Activated naive CD4-positive, alpha-beta T cell treated with anti-CD3 and anti-CD28 coated beads for 36 hours (primary cell): ENCODE data around the gene FANCL. TPM values are rescaled to one million over a fixed set of nuclear protein-coding genes. Genes with fewer than 3 reads are reported as not detected.
"Not testable (repeated sequence)": the region's sequence is repeated elsewhere in the genome, so short reads cannot be mapped to it uniquely, and the experiment has no call there.

Experiments used
- CTCF ChIA-PET: fragments of 350-600 bp; sonication (Branson Sonifier 250); formaldehyde crosslinking; loops from one replicate; lab custom pipeline; 2021; ENCODE audit warnings: antibody characterized with exemption; lab: Charles Lee
- DNase-seq: peaks from one replicate; pipeline ENCODE4 v3.0.0-alpha.2; 2020
- H3K27ac Mint-ChIP-seq: one replicate; pipeline ENCODE4 v1.8.0; 2021; ENCODE audit warnings: mild to moderate bottlenecking, mixed read lengths
- H3K27me3 Mint-ChIP-seq: one replicate; pipeline ENCODE4 v1.8.0; 2021; ENCODE audit warnings: low read depth, mixed read lengths
- H3K36me3 Mint-ChIP-seq: one replicate; pipeline ENCODE4 v1.8.0; 2021; ENCODE audit warnings: low read depth, mixed read lengths
- H3K4me1 Mint-ChIP-seq: one replicate; pipeline ENCODE4 v1.8.0; 2021; ENCODE audit warnings: low read depth, mixed read lengths
- H3K4me3 Mint-ChIP-seq: one replicate; pipeline ENCODE4 v1.8.0; 2021; ENCODE audit warnings: mild to moderate bottlenecking, moderate library complexity, mixed read lengths
- H3K9me3 Mint-ChIP-seq: one replicate; pipeline ENCODE4 v1.8.0; 2021; ENCODE audit warnings: mixed read lengths
- intact Hi-C: fragments of 100-400 bp; cut with micrococcal nuclease; formaldehyde crosslinking; loops from one replicate; pipeline ENCODE4 v1.15.1; 2023
- total RNA-seq, 2 experiments: library from RNA; stranded (reverse); gene quantifications; one replicate each; pipeline ENCODE4 v1.2.3, GENCODE V29; 2021

The FANCL gene
- total RNA-seq, 2 experiments from 2014 or later: 14.3 to 16.3 TPM

DNA sequence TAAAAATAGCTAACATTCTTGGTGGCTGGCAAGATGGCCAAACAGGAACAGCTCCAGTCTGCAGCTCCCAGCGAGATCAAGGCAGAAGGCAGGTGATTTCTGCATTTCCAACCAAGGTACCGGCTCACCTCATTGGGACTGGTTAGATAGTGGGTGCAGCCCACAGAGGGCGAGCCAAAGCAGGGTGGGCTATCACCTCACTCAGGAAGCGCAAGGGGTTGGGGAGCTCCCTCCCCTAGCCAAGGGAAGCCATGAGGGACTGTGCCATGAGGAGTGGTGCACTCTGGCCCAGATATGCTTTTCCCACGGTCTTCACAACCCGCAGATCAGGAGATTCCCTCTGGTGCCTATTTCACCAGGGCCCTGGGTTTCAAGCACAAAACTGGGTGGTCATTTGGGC, 73.0 kb downstream of the FANCL start:
- H3K27ac Mint-ChIP-seq, H3K27me3 Mint-ChIP-seq, DNase-seq, H3K4me3 Mint-ChIP-seq, H3K4me1 Mint-ChIP-seq, intact Hi-C loops: not testable (repeated sequence)
- peaks cover 26% of the 10 kb centered on the region for H3K9me3 Mint-ChIP-seq
- CTCF ChIA-PET: interaction anchor here (1.0 kb wide), 1 partner anchor 20 kb away, joined by 3 read pairs; no protein-coding TSS in a partner anchor
- peaks cover 29% of the 10 kb centered on the region for H3K36me3 Mint-ChIP-seq

GRCh38 chr2:58163913-58164312, 77.2 kb downstream of the FANCL start:
- no peaks in the 10 kb centered on the region for H3K4me1 Mint-ChIP-seq
- DNase-seq: no peak
- peaks cover 22% of the 10 kb centered on the region for H3K36me3 Mint-ChIP-seq
- H3K9me3 Mint-ChIP-seq: no peaks in the 10 kb centered on the region
- CTCF ChIA-PET: no interaction called here
- intact Hi-C loops: no loop called here
- no peak overlapping the region for H3K27ac Mint-ChIP-seq
- no peaks in the 10 kb centered on the region for H3K27me3 Mint-ChIP-seq
- H3K4me3 Mint-ChIP-seq: no peak overlapping the region

DNA sequence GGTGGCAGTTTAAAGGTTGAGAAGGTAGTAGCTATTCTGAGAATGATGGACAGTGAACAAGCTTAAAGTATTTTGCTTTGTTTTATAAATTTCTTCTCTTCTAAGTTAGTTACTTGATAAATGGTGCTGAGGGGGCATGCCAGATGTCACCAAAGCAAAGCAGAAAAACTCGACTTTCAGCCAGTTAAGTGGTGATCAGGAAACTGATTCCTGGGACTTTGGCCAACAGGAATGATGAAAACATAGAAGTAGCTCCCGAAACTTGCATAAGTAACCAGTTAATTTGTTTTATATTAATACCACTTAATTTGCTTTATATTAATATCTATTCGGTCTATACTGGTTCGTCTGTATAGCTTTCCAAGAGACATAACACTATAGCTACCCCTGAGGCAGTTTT, 82.6 kb downstream of the FANCL start:
- intact Hi-C loops: no loop called here
- DNase-seq: no peak
- no peak overlapping the region for H3K27ac Mint-ChIP-seq
- CTCF ChIA-PET: interaction anchor here (1.0 kb wide), 1 partner anchor 253 kb away, joined by 4 read pairs; no protein-coding TSS in a partner anchor
- H3K4me1 Mint-ChIP-seq: no peaks in the 10 kb centered on the region
- H3K36me3 Mint-ChIP-seq: peaks cover 57% of the 10 kb centered on the region
- H3K27me3 Mint-ChIP-seq: no peaks in the 10 kb centered on the region
- no peak overlapping the region for H3K4me3 Mint-ChIP-seq
- peaks cover 10% of the 10 kb centered on the region for H3K9me3 Mint-ChIP-seq

GRCh38 chr2:58157754-58158153, 83.4 kb downstream of the FANCL start:
- CTCF ChIA-PET: interaction anchor here (1.0 kb wide), 1 partner anchor 252 kb away, joined by 4 read pairs; no protein-coding TSS in a partner anchor
- Mint-ChIP-seq H3K27ac (no peak overlapping the region), H3K36me3 (peaks cover 62% of the 10 kb centered on the region), H3K4me3 (no peak overlapping the region), H3K27me3 (no peaks in the 10 kb centered on the region), H3K9me3 (peaks cover 10% of the 10 kb centered on the region), H3K4me1 (no peaks in the 10 kb centered on the region)
- DNase-seq: no peak
- intact Hi-C loops: no loop called here

DNA sequence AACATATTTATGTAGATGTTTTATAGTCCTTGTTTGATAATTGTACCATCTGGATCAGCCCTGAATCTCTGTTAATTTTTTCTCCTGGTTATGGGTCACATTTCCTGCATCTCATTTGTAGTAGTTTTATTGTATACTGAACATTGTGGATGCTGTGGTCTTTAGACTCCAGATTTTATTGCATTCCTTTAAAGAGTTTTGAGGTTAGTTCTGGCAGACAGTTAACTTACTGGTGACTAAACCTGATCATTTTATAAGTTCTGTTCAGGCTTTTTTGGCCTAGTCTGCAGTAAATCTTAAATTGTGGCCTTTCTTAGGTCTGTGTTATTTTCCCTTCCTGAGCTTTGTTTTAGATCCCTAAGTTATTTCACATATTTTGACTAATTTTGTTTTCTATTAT, 84.3 kb downstream of the FANCL start:
- Mint-ChIP-seq H3K36me3 (peaks cover 60% of the 10 kb centered on the region), H3K4me1 (no peaks in the 10 kb centered on the region), H3K27me3 (no peaks in the 10 kb centered on the region), H3K4me3 (no peak overlapping the region), H3K27ac (no peak overlapping the region), H3K9me3 (peaks cover 10% of the 10 kb centered on the region)
- DNase-seq: no peak
- intact Hi-C loops: no loop called here
- CTCF ChIA-PET: interaction anchor here (0.7 kb wide), 1 partner anchor 415 kb away, joined by 5 read pairs; no protein-coding TSS in a partner anchor

DNA sequence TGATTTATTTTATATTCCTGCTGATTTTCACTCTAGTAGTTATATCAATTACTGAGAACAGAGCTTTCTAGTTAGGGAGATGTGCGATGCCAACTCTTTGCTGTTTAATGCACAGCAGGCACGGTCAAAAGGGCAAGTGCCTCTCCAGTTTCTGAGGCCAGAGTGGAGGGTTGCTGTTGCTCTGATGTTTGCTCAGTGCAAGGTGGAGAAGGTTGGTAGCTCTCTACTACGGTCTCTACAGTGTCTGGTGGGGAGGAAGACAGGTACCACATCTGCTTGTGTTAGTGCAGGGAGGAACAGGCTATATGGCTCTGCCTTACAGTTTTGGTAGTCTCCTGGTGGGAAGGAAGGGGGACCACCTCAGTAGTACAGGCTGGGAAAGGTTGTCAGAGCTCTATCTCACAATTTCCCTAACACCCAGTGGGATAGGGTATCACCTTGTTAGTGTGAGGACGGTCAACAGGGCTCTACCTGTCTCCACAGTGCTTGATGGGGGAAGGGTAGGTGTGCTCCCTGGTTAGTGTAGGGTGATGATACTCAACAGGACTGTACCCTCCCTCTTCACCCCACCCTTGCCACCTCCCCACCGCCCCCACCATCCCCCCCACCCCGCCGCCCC, 85.9 kb downstream of the FANCL start:
- H3K27me3 Mint-ChIP-seq: no peaks in the 10 kb centered on the region
- CTCF ChIA-PET: interaction anchor here (0.6 kb wide), 1 partner anchor 502 kb away, joined by 6 read pairs; no protein-coding TSS in a partner anchor
- H3K27ac Mint-ChIP-seq: no peak overlapping the region
- H3K9me3 Mint-ChIP-seq: peaks cover 10% of the 10 kb centered on the region
- H3K4me1 Mint-ChIP-seq: no peaks in the 10 kb centered on the region
- intact Hi-C loops: no loop called here
- H3K36me3 Mint-ChIP-seq: peaks cover 56% of the 10 kb centered on the region
- no peak overlapping the region for H3K4me3 Mint-ChIP-seq
- no peak for DNase-seq

- peaks cover 31% of the 10 kb centered on the region for H3K36me3 Mint-ChIP-seq
- H3K27me3 Mint-ChIP-seq: no peaks in the 10 kb centered on the region
- H3K4me3 Mint-ChIP-seq: no peak overlapping the region
- CTCF ChIA-PET: no interaction called here
- intact Hi-C loops: loop anchor here (1.0 to 10.0 kb wide), 5 partner anchors 38 to 232 kb away; partner anchors contain the start of gene FANCL
- peaks cover 9% of the 10 kb centered on the region for H3K4me1 Mint-ChIP-seq
- peak; percentile 32 for DNase-seq
- no peaks in the 10 kb centered on the region for H3K9me3 Mint-ChIP-seq
- no peak overlapping the region for H3K27ac Mint-ChIP-seq
Observed at GRCh38 chr2:58146707-58147106, 94.4 kb downstream of the FANCL start.

- H3K9me3 Mint-ChIP-seq, H3K27ac Mint-ChIP-seq, DNase-seq, H3K4me3 Mint-ChIP-seq, H3K4me1 Mint-ChIP-seq, H3K27me3 Mint-ChIP-seq: not testable (repeated sequence)
- intact Hi-C loops: loop anchor here (1.0 to 10.0 kb wide), 5 partner anchors 37 to 231 kb away; partner anchors contain the start of gene FANCL
- CTCF ChIA-PET: interaction anchor here (0.6 kb wide), 1 partner anchor 133 kb away, joined by 5 read pairs; no protein-coding TSS in a partner anchor
- peaks cover 30% of the 10 kb centered on the region for H3K36me3 Mint-ChIP-seq
Observed at GRCh38 chr2:58145769-58146168, 95.4 kb downstream of the FANCL start.

GRCh38 chr2:58140508-58141072, 100.5 kb downstream of the FANCL start:
- no peak overlapping the region for H3K4me3 Mint-ChIP-seq
- H3K9me3 Mint-ChIP-seq: no peaks in the 10 kb centered on the region
- H3K36me3 Mint-ChIP-seq: peaks cover 26% of the 10 kb centered on the region
- intact Hi-C loops: loop anchor here (10.0 kb wide), 1 partner anchor 226 kb away; no protein-coding TSS in a partner anchor
- H3K27me3 Mint-ChIP-seq: no peaks in the 10 kb centered on the region
- CTCF ChIA-PET: no interaction called here
- no peak for DNase-seq
- H3K27ac Mint-ChIP-seq: no peak overlapping the region
- no peaks in the 10 kb centered on the region for H3K4me1 Mint-ChIP-seq

DNA sequence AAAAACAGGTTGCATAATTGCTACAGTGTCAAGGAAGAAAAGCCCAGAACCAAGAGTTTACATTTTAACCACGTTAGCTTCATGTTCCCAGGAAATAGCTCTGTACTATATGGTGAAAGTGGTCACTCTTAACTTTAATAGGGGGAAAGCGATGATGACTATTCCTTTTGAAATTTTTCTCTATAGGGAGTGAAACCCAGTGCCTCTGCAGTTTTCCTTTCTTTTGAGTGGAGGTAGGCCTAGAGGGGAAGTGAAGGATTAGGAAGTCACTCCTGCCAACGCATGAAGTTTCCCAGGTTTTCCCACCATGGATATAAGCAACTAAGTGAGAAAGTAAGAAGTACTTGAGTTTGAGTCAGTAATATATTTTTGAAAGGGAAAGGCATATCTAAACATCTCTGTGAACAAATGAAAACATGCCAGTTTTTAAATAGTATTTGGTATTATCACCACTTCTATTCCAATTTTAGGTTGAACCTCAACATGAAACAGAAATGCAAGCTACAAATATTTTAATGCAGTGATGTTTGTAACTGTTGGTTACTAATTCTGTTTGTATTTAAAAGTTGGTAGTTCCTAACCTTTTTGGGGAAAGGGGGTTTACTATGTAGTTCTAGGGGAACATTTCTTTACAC, 102.6 kb downstream of the FANCL start:
- H3K27me3 Mint-ChIP-seq: no peaks in the 10 kb centered on the region
- no peak overlapping the region for H3K27ac Mint-ChIP-seq
- H3K9me3 Mint-ChIP-seq: no peaks in the 10 kb centered on the region
- intact Hi-C loops: no loop called here
- no peak overlapping the region for H3K4me3 Mint-ChIP-seq
- no peaks in the 10 kb centered on the region for H3K4me1 Mint-ChIP-seq
- H3K36me3 Mint-ChIP-seq: peaks cover 24% of the 10 kb centered on the region
- no peak for DNase-seq
- CTCF ChIA-PET: no interaction called here

DNA sequence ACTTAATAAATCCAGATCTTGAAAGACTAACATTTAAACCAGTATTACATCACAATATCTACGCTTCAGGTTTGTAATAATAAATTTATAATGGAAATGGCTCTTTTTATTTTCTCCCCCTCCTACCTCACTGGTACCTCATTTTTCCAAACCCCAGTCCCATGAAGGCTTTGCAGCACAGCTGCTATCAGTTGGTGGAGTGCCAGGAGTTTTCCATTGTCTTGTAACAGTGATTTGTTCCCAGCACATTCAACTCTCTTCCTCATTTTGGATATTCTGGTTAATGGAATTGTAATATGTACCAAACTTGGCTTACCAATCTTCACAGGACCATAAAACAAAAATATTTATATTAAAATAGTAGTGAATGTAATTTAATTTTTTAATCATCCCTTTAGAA, 103.3 kb downstream of the FANCL start:
- H3K27me3 Mint-ChIP-seq: no peaks in the 10 kb centered on the region
- H3K9me3 Mint-ChIP-seq: no peaks in the 10 kb centered on the region
- no peaks in the 10 kb centered on the region for H3K4me1 Mint-ChIP-seq
- intact Hi-C loops: no loop called here
- no peak for DNase-seq
- CTCF ChIA-PET: no interaction called here
- H3K4me3 Mint-ChIP-seq: no peak overlapping the region
- H3K36me3 Mint-ChIP-seq: peaks cover 23% of the 10 kb centered on the region
- no peak overlapping the region for H3K27ac Mint-ChIP-seq

- H3K4me1 Mint-ChIP-seq: no peaks in the 10 kb centered on the region
- H3K36me3 Mint-ChIP-seq: peaks cover 23% of the 10 kb centered on the region
- no peaks in the 10 kb centered on the region for H3K9me3 Mint-ChIP-seq
- H3K27me3 Mint-ChIP-seq: no peaks in the 10 kb centered on the region
- CTCF ChIA-PET: no interaction called here
- H3K27ac Mint-ChIP-seq: no peak overlapping the region
- no peak overlapping the region for H3K4me3 Mint-ChIP-seq
- DNase-seq: no peak
- intact Hi-C loops: no loop called here
Observed at GRCh38 chr2:58137221-58137620, 103.9 kb downstream of the FANCL start.
